MCF 10A (cell line): ENCODE measurements around the gene MAP3K2. TPM values are rescaled to one million over a fixed set of nuclear protein-coding genes. Genes with fewer than 3 reads are reported as not detected.

ENCODE experiments used
- BruUV-seq: library from RNA; stranded (reverse); fragments of 400-500 nt; replicated peaks from 2 replicates; lab custom pipeline; 2021; lab: Mats Ljungman, UMichigan
- CTCF ChIA-PET: fragments of 300-600 bp; sonication (Branson Sonifier 250); formaldehyde crosslinking; extraction: SDS; loops from one replicate; lab custom pipeline; 2021; ENCODE audit warnings: antibody characterized with exemption, inconsistent platforms; lab: Yijun Ruan, JAX
- POLR2A ChIA-PET: fragments of 300-600, 350-650 bp; sonication (Branson Sonifier 250); formaldehyde crosslinking; extraction: SDS; loops from one replicate; lab custom pipeline; 2020; ENCODE audit warnings: antibody characterized with exemption, inconsistent platforms; lab: Yijun Ruan, JAX
- DNase-seq: peaks from one replicate; pipeline ENCODE4 v3.0.0-alpha.2; 2018; ENCODE audit not compliant: unreplicated experiment
- H3K27ac Mint-ChIP-seq: one replicate; pipeline ENCODE4 v1.8.0; 2022; ENCODE audit warnings: mild to moderate bottlenecking, low read depth, mixed read lengths; ENCODE audit not compliant: unreplicated experiment
- H3K27me3 Mint-ChIP-seq: one replicate; pipeline ENCODE4 v1.8.0; 2022; ENCODE audit warnings: mixed read lengths; ENCODE audit not compliant: insufficient read depth, unreplicated experiment
- H3K36me3 Mint-ChIP-seq: one replicate; pipeline ENCODE4 v1.8.0; 2022; ENCODE audit warnings: mild to moderate bottlenecking, moderate library complexity, mixed read lengths; ENCODE audit not compliant: insufficient read depth, unreplicated experiment
- H3K4me1 Mint-ChIP-seq: one replicate; pipeline ENCODE4 v1.8.0; 2022; ENCODE audit warnings: mixed read lengths; ENCODE audit not compliant: insufficient read depth, unreplicated experiment
- H3K4me3 Mint-ChIP-seq: one replicate; pipeline ENCODE4 v1.8.0; 2022; ENCODE audit warnings: mild to moderate bottlenecking, moderate library complexity, mixed read lengths; ENCODE audit not compliant: unreplicated experiment
- H3K9me3 Mint-ChIP-seq: one replicate; pipeline ENCODE4 v1.8.0; 2022; ENCODE audit warnings: mixed read lengths; ENCODE audit not compliant: unreplicated experiment
- CTCF ChIP-seq: fragments of 200-600 bp; IDR thresholded peaks from one replicate; pipeline ENCODE4 v1.8.0; 2022; ENCODE audit warnings: antibody characterized with exemption, mild to moderate bottlenecking; ENCODE audit not compliant: unreplicated experiment
- intact Hi-C: fragments of 100-400 bp; cut with micrococcal nuclease; formaldehyde crosslinking; loops from 2 replicates; pipeline ENCODE4 v1.14.1; 2022
- total RNA-seq: library from RNA; stranded (reverse); gene quantifications from 2 replicates; pipeline ENCODE4 v1.2.3, GENCODE V29; 2022

Gene MAP3K2
- total RNA-seq, 1 experiment from 2014 or later = 62.9 TPM

- intact Hi-C loops = no loop called here
- CTCF ChIA-PET = no interaction called here
- Mint-ChIP-seq H3K27ac (no peak overlapping the region), H3K36me3 (no peaks in the 10 kb centered on the region), H3K4me1 (no peaks in the 10 kb centered on the region), H3K9me3 (no peaks in the 10 kb centered on the region), H3K4me3 (no peak overlapping the region), H3K27me3 (no peaks in the 10 kb centered on the region)
- POLR2A ChIA-PET = interaction anchor here (0.7 kb wide), 1 partner anchor 15 kb away, joined by 3 read pairs; no protein-coding TSS in a partner anchor
- no peak for TF ChIP-seq CTCF
- BruUV-seq = no TSS peak
- no peak for DNase-seq
Observed at GRCh38 chr2:127431408-127432023, 43.7 kb upstream of the MAP3K2 start.

GRCh38 chr2:127429844-127430425 lies 42.2 kb upstream of the MAP3K2 start:
- DNase-seq = no peak
- intact Hi-C loops = no loop called here
- ChIA-PET CTCF (interaction anchor here (0.6 to 2.1 kb wide), 3 partner anchors 14 to 51 kb away, joined by 3 to 6 read pairs (median 4); no protein-coding TSS in a partner anchor), POLR2A (no interaction called here)
- no peak overlapping the region for H3K27ac Mint-ChIP-seq
- H3K9me3 Mint-ChIP-seq = no peaks in the 10 kb centered on the region
- no peaks in the 10 kb centered on the region for H3K27me3 Mint-ChIP-seq
- H3K36me3 Mint-ChIP-seq = no peaks in the 10 kb centered on the region
- no peak for TF ChIP-seq CTCF
- H3K4me1 Mint-ChIP-seq = no peaks in the 10 kb centered on the region
- no peak overlapping the region for H3K4me3 Mint-ChIP-seq
- BruUV-seq = no TSS peak

- H3K27ac Mint-ChIP-seq = no peak overlapping the region
- H3K9me3 Mint-ChIP-seq = no peaks in the 10 kb centered on the region
- ChIA-PET POLR2A (no interaction called here), CTCF (interaction anchor here (1.3 to 2.1 kb wide), 2 partner anchors 13 to 52 kb away, joined by 3 to 6 read pairs; no protein-coding TSS in a partner anchor)
- intact Hi-C loops = no loop called here
- peaks cover 2% of the 10 kb centered on the region for H3K27me3 Mint-ChIP-seq
- TF ChIP-seq CTCF = no peak
- BruUV-seq = no TSS peak
- no peaks in the 10 kb centered on the region for H3K4me1 Mint-ChIP-seq
- no peak for DNase-seq
- H3K36me3 Mint-ChIP-seq = no peaks in the 10 kb centered on the region
- H3K4me3 Mint-ChIP-seq = no peak overlapping the region
Observed at GRCh38 chr2:127429291-127429690, 41.5 kb upstream of the MAP3K2 start.

GRCh38 chr2:127428815-127429109 lies 41.0 kb upstream of the MAP3K2 start:
- no peak overlapping the region for H3K4me3 Mint-ChIP-seq
- DNase-seq = no peak
- CTCF ChIA-PET = interaction anchor here (2.1 kb wide), 1 partner anchor 13 kb away, joined by 6 read pairs; no protein-coding TSS in a partner anchor
- no peaks in the 10 kb centered on the region for H3K36me3 Mint-ChIP-seq
- POLR2A ChIA-PET = no interaction called here
- H3K4me1 Mint-ChIP-seq = peaks cover 5% of the 10 kb centered on the region
- no peaks in the 10 kb centered on the region for H3K9me3 Mint-ChIP-seq
- TF ChIP-seq CTCF = no peak
- peaks cover 7% of the 10 kb centered on the region for H3K27me3 Mint-ChIP-seq
- H3K27ac Mint-ChIP-seq = no peak overlapping the region
- BruUV-seq = no TSS peak
- intact Hi-C loops = no loop called here
